Measurements from ENCODE around the gene DNASE1L2.
A peak's percentile ranks its signal among the peaks of the same experiment; 100 is the strongest.

DNASE1L2 gene

DNA sequence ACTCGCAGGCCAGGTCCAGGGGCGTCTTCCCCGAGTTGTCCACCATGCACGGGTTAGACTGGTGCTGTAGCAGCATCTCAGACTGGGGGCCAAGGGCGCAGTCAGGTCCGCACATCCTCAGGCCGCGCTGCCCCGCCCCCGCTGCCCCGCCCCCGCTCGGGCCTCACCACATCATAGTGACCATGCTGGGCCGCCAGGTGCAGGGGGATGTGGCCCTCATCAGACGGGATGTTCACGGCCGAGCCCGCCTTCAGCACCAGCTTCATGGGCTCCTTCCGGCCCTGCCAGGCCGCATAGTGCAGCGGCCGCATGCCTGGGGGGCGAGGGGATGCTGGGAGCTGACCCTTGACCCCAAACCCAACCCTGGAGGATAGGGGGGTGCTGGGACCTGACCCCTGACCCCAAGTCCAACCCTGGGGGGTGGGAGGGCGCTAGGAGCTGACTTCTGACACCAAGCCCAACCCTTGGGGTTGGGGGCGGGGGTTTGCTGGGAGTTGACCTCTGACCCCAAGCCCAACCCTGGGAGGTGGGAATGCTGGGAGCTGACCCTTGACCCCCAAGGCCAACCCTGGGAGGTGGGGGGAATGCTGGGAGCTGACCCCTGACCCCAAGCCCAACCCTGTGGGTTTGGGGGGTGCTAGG, 46.9 kb upstream of the DNASE1L2 start:
- DNase-seq, result no peak
- WGBS, result 84% methylated on average over 25 of the region's 25 CpGs
- H3K18ac ChIP-seq (ENCODE audit: low read depth in 1 of 2, low read length in 2 of 2), result no peak overlapping the region
- no peak overlapping the region for H3K23ac ChIP-seq (ENCODE audit: low read length in 2 of 2)
- H3K27me3 ChIP-seq (ENCODE audit: control insufficient read depth in 1 of 2, insufficient read depth in 1 of 2, low read length in 2 of 2), result peaks cover under 1 to 22% of the 10 kb centered on the region in 2 experiments
- H2AK5ac ChIP-seq (ENCODE audit: low read length, severe bottlenecking), result no peak overlapping the region
- H3K9ac ChIP-seq (ENCODE audit: low read length), result no peak overlapping the region
- no peak overlapping the region for H2AFZ ChIP-seq (ENCODE audit: low read depth, low read length)
- no peak overlapping the region for H2BK15ac ChIP-seq (ENCODE audit: low read depth, poor library complexity, severe bottlenecking)
- no peak overlapping the region for H3K27ac ChIP-seq (ENCODE audit: low read length, poor library complexity, severe bottlenecking)
- H3K4me2 ChIP-seq (ENCODE audit: low read length, poor library complexity, severe bottlenecking), result no peak overlapping the region
- no peak overlapping the region for H4K91ac ChIP-seq (ENCODE audit: low read length)
- H3K79me1 ChIP-seq (replicated peaks; ENCODE audit: low read length, poor library complexity, severe bottlenecking), result no peaks in the 10 kb centered on the region
- H2BK120ac ChIP-seq (ENCODE audit: low read depth, low read length), result no peak overlapping the region
- H3K4me1 ChIP-seq (ENCODE audit: control insufficient read depth, insufficient read depth, low read depth, low read length), result peaks cover 4% of the 10 kb centered on the region
- no peak overlapping the region for H2BK12ac ChIP-seq (ENCODE audit: low read length in 2 of 2)
- H3K36me3 ChIP-seq (ENCODE audit: control insufficient read depth in 1 of 2, insufficient read depth in 2 of 2, low read depth in 1 of 2, low read length in 2 of 2), result no peaks in the 10 kb centered on the region
- no peak overlapping the region for H4K8ac ChIP-seq (ENCODE audit: low read length)
- H2BK5ac ChIP-seq (ENCODE audit: low read depth, low read length, poor library complexity, severe bottlenecking), result no peak overlapping the region
- H3K4me3 ChIP-seq (ENCODE audit: insufficient read depth in 1 of 2, low read depth in 1 of 2, low read length in 2 of 2), result no peak overlapping the region
- no peak overlapping the region for H3K4ac ChIP-seq (ENCODE audit: low read depth in 1 of 2, low read length in 2 of 2)
- no peaks in the 10 kb centered on the region for H3K9me3 ChIP-seq (ENCODE audit: control insufficient read depth, low read length)
- no peak overlapping the region for H3K14ac ChIP-seq (ENCODE audit: low read length in 2 of 2)

DNA sequence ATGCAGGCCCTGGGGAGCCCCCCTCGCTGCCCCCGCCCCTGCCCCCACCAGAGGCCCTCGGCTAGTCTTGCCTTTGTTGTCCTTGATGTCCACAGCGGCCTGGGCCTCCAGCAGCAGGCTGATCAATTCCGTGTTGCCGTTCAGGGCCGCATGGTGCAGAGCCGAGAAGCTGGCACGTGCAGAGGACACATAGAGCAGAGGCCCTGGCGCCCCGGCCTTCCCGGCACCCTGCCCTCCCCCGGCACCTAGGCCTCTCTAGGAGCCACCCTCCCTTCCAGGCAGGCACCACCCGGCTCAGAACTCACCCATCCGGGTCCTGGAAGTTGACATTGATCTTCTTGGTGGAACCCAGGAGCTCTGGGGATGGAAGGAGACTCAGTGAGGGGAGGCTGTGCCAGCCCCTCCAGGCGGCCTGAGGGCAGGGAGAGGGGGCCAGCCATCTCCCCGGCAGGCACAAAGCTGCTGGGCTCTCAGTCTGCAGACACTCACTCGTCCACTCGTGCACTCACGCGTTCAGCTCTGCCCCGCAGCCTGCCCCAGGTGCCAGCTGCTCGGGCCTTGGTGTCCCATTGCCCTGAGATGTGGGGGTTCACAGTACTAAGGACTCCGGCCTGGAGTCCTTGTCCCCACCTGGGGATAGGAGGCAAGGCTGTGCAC, 46.1 kb upstream of the DNASE1L2 start:
- H3K23ac ChIP-seq (ENCODE audit: low read length in 2 of 2), result no peak overlapping the region

DNA sequence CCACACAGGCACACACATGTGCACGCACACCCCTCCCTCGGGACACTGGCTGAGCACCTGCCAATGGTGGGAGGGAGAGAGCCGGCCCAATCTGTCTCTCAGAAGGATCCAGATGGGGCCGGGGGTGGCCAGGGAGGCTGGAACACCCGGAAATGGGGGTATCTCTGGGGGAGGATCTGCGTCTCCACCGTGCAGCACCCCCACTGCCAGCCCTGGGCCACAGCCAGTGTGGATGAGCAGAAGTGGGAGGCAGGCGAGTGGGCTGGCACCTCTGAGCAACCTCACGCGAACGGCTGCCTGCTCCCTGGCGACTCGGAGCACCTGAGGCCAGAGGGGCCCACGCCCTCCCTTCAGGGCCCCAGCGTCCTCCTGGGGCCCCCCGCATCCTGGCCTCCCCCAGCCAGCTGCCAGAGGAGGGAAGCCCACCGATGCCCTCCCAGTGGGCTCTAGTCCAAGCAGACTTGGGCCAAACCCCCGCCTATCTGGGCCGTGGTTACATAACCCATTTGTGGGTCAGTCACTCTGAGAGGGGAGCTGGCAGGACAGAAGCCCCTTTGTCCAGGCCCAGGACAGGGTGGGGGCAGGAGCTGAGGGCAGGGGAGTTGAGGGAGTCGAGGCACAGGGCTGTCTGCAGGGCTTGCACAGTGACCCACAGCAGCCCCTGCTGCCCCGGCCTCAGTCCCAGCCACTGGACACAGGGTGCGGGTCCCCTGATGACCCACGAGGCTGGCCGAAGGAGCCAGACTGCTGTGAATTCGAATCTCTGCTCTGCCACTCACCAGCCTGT, 45.4 kb upstream of the DNASE1L2 start:
- Histone ChIP-seq H3K14ac (ENCODE audit: low read length in 2 of 2) (no peak overlapping the region), H2BK5ac (ENCODE audit: low read depth, low read length, poor library complexity, severe bottlenecking) (no peak overlapping the region), H3K4me3 (ENCODE audit: insufficient read depth in 1 of 2, low read depth in 1 of 2, low read length in 2 of 2) (no peak overlapping the region), H3K79me1 (replicated peaks; ENCODE audit: low read length, poor library complexity, severe bottlenecking) (no peaks in the 10 kb centered on the region), H2AFZ (ENCODE audit: low read depth, low read length) (no peak overlapping the region), H3K4ac (ENCODE audit: low read depth in 1 of 2, low read length in 2 of 2) (no peak overlapping the region), H3K27me3 (ENCODE audit: control insufficient read depth in 1 of 2, insufficient read depth in 1 of 2, low read length in 2 of 2) (peaks cover 15 to 28% of the 10 kb centered on the region in 2 experiments), H4K91ac (ENCODE audit: low read length) (peak overlapping the region; percentile 41), H3K9ac (ENCODE audit: low read length) (no peak overlapping the region), H3K27ac (ENCODE audit: low read length, poor library complexity, severe bottlenecking) (no peak overlapping the region), H3K36me3 (ENCODE audit: control insufficient read depth in 1 of 2, insufficient read depth in 2 of 2, low read depth in 1 of 2, low read length in 2 of 2) (no peaks in the 10 kb centered on the region), H2BK120ac (ENCODE audit: low read depth, low read length) (no peak overlapping the region), H3K4me1 (ENCODE audit: control insufficient read depth, insufficient read depth, low read depth, low read length) (peaks cover 13% of the 10 kb centered on the region), H3K23ac (ENCODE audit: low read length in 2 of 2) (no peak overlapping the region), H2BK12ac (ENCODE audit: low read length in 2 of 2) (no peak overlapping the region), H3K9me3 (ENCODE audit: control insufficient read depth, low read length) (no peaks in the 10 kb centered on the region), H3K18ac (ENCODE audit: low read depth in 1 of 2, low read length in 2 of 2) (no peak overlapping the region), H2AK5ac (ENCODE audit: low read length, severe bottlenecking) (no peak overlapping the region), H2BK15ac (ENCODE audit: low read depth, poor library complexity, severe bottlenecking) (no peak overlapping the region), H3K4me2 (ENCODE audit: low read length, poor library complexity, severe bottlenecking) (no peak overlapping the region), H4K8ac (ENCODE audit: low read length) (no peak overlapping the region)
- 85% methylated on average over 25 of the region's 25 CpGs for WGBS
- no peak for DNase-seq

More for the DNA sequence above, 46.1 kb upstream of the DNASE1L2 start:
- no peak overlapping the region for H3K4me3 ChIP-seq (ENCODE audit: insufficient read depth in 1 of 2, low read depth in 1 of 2, low read length in 2 of 2)
- H2BK15ac ChIP-seq (ENCODE audit: low read depth, poor library complexity, severe bottlenecking), result no peak overlapping the region
- no peak overlapping the region for H3K14ac ChIP-seq (ENCODE audit: low read length in 2 of 2)
- no peak overlapping the region for H3K4ac ChIP-seq (ENCODE audit: low read depth in 1 of 2, low read length in 2 of 2)
- no peaks in the 10 kb centered on the region for H3K36me3 ChIP-seq (ENCODE audit: control insufficient read depth in 1 of 2, insufficient read depth in 2 of 2, low read depth in 1 of 2, low read length in 2 of 2)
- H3K4me1 ChIP-seq (ENCODE audit: control insufficient read depth, insufficient read depth, low read depth, low read length), result peaks cover 6% of the 10 kb centered on the region
- H2AFZ ChIP-seq (ENCODE audit: low read depth, low read length), result no peak overlapping the region
- peak overlapping the region; percentile 41 for H4K91ac ChIP-seq (ENCODE audit: low read length)
- no peak overlapping the region for H2BK5ac ChIP-seq (ENCODE audit: low read depth, low read length, poor library complexity, severe bottlenecking)
- H4K8ac ChIP-seq (ENCODE audit: low read length), result no peak overlapping the region
- no peak for DNase-seq
- no peak overlapping the region for H2AK5ac ChIP-seq (ENCODE audit: low read length, severe bottlenecking)
- no peak overlapping the region for H3K27ac ChIP-seq (ENCODE audit: low read length, poor library complexity, severe bottlenecking)
- H3K9ac ChIP-seq (ENCODE audit: low read length), result no peak overlapping the region
- no peak overlapping the region for H3K4me2 ChIP-seq (ENCODE audit: low read length, poor library complexity, severe bottlenecking)
- H3K18ac ChIP-seq (ENCODE audit: low read depth in 1 of 2, low read length in 2 of 2), result no peak overlapping the region
- H3K79me1 ChIP-seq (replicated peaks; ENCODE audit: low read length, poor library complexity, severe bottlenecking), result no peaks in the 10 kb centered on the region
- H3K27me3 ChIP-seq (ENCODE audit: control insufficient read depth in 1 of 2, insufficient read depth in 1 of 2, low read length in 2 of 2), result peaks cover 8 to 25% of the 10 kb centered on the region in 2 experiments
- WGBS, result 83% methylated on average over 19 of the region's 24 CpGs
- no peak overlapping the region for H2BK12ac ChIP-seq (ENCODE audit: low read length in 2 of 2)
- no peak overlapping the region for H2BK120ac ChIP-seq (ENCODE audit: low read depth, low read length)
- no peaks in the 10 kb centered on the region for H3K9me3 ChIP-seq (ENCODE audit: control insufficient read depth, low read length)

DNA sequence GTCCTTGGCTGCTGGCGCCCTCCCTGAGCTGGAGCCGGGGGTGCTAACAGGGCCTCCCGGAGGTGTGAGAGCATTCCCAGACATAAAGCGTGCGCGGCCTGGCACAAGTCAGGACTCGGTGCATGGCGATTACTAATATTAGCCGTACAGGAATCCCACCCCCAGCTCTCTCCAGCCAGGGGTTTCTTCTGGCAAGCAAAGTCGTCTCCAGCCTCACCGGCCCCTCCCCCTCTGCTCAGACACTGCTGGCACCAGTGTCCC, 44.9 kb upstream of the DNASE1L2 start:
- Histone ChIP-seq H2BK120ac (ENCODE audit: low read depth, low read length) (no peak overlapping the region), H3K4me3 (ENCODE audit: insufficient read depth in 1 of 2, low read depth in 1 of 2, low read length in 2 of 2) (no peak overlapping the region), H3K27me3 (ENCODE audit: control insufficient read depth in 1 of 2, insufficient read depth in 1 of 2, low read length in 2 of 2) (peaks cover 16 to 28% of the 10 kb centered on the region in 2 experiments), H3K23ac (ENCODE audit: low read length in 2 of 2) (no peak overlapping the region), H3K4me1 (ENCODE audit: control insufficient read depth, insufficient read depth, low read depth, low read length) (peaks cover 17% of the 10 kb centered on the region), H3K14ac (ENCODE audit: low read length in 2 of 2) (no peak overlapping the region), H3K36me3 (ENCODE audit: control insufficient read depth in 1 of 2, insufficient read depth in 2 of 2, low read depth in 1 of 2, low read length in 2 of 2) (no peaks in the 10 kb centered on the region), H4K8ac (ENCODE audit: low read length) (no peak overlapping the region), H3K9ac (ENCODE audit: low read length) (no peak overlapping the region), H2BK12ac (ENCODE audit: low read length in 2 of 2) (no peak overlapping the region), H2AFZ (ENCODE audit: low read depth, low read length) (no peak overlapping the region), H3K18ac (ENCODE audit: low read depth in 1 of 2, low read length in 2 of 2) (no peak overlapping the region), H4K91ac (ENCODE audit: low read length) (no peak overlapping the region), H3K79me1 (replicated peaks; ENCODE audit: low read length, poor library complexity, severe bottlenecking) (no peaks in the 10 kb centered on the region), H2AK5ac (ENCODE audit: low read length, severe bottlenecking) (no peak overlapping the region), H3K4ac (ENCODE audit: low read depth in 1 of 2, low read length in 2 of 2) (no peak overlapping the region), H3K4me2 (ENCODE audit: low read length, poor library complexity, severe bottlenecking) (no peak overlapping the region), H3K9me3 (ENCODE audit: control insufficient read depth, low read length) (no peaks in the 10 kb centered on the region), H2BK15ac (ENCODE audit: low read depth, poor library complexity, severe bottlenecking) (no peak overlapping the region), H2BK5ac (ENCODE audit: low read depth, low read length, poor library complexity, severe bottlenecking) (no peak overlapping the region), H3K27ac (ENCODE audit: low read length, poor library complexity, severe bottlenecking) (no peak overlapping the region)
- WGBS, result 90% methylated on average over 11 of the region's 11 CpGs
- DNase-seq, result no peak
